ENCODE measurements around the gene RPS27A. TPM values are rescaled to one million over a fixed set of nuclear protein-coding genes. Genes with fewer than 3 reads are reported as not detected.

Gene RPS27A
- total and polyA plus RNA-seq, 10 of the 15 experiments (the other 5 are each of a cell fraction or from before 2014, with no cell fraction given): 1,460 to 4,705 (median 1,996) TPM

DNA sequence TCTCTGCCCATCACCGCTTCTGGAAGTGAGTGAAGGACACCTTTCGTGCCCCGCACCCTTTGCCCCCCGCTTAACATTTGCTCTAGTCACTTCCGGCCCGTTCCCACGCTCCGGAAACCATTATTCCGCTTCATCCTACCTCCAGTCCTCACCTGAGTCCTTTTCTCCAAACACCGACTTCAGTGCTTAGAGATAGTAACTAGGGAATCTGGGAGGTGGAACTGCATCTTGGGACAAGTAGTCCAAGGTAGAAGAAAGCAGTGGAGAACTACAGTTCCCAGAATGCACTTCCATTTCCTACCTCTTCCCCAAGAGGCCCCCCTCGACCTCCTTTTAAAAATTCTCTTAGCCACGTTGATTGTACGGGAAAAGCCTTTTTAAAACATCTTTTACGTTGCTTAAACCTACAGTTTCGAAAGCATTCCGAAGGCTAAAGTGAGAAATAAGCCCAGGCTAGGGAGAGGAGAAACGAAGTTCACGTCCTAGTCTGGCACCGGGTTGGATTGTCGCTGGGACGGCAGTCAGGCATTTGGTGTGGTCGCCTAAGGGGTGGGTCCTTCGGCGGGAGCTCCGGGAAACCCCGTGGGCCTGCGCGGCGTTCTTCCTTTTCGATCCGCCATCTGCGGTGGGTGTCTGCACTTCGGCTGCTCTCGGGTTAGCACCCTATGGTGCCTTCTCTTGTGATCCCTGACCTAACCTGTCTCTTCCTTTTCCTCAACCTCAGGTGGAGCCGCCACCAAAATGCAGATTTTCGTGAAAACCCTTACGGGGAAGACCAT lies at the start of gene RPS27A, which contains the start of gene CLHC1 (continued):
- TF ChIP-seq, protein P1, sequence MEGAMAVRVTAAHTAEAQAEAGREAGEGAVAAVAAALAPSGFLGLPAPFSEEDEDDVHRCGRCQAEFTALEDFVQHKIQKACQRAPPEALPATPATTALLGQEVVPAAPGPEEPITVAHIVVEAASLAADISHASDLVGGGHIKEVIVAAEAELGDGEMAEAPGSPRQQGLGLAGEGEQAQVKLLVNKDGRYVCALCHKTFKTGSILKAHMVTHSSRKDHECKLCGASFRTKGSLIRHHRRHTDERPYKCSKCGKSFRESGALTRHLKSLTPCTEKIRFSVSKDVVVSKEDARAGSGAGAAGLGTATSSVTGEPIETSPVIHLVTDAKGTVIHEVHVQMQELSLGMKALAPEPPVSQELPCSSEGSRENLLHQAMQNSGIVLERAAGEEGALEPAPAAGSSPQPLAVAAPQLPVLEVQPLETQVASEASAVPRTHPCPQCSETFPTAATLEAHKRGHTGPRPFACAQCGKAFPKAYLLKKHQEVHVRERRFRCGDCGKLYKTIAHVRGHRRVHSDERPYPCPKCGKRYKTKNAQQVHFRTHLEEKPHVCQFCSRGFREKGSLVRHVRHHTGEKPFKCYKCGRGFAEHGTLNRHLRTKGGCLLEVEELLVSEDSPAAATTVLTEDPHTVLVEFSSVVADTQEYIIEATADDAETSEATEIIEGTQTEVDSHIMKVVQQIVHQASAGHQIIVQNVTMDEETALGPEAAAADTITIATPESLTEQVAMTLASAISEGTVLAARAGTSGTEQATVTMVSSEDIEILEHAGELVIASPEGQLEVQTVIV (IDR thresholded peaks at IDR 0.05; ENCODE audit: borderline replicate concordance, partially characterized antibody): peak; percentile 69
- TF ChIP-seq ZNF622 (IDR thresholded peaks at IDR 0.05): no peak
- TF ChIP-seq MEF2B (IDR thresholded peaks at IDR 0.05; ENCODE audit: partially characterized antibody, poor library complexity, severe bottlenecking): peak; percentile 29
- TF ChIP-seq, protein P2, sequence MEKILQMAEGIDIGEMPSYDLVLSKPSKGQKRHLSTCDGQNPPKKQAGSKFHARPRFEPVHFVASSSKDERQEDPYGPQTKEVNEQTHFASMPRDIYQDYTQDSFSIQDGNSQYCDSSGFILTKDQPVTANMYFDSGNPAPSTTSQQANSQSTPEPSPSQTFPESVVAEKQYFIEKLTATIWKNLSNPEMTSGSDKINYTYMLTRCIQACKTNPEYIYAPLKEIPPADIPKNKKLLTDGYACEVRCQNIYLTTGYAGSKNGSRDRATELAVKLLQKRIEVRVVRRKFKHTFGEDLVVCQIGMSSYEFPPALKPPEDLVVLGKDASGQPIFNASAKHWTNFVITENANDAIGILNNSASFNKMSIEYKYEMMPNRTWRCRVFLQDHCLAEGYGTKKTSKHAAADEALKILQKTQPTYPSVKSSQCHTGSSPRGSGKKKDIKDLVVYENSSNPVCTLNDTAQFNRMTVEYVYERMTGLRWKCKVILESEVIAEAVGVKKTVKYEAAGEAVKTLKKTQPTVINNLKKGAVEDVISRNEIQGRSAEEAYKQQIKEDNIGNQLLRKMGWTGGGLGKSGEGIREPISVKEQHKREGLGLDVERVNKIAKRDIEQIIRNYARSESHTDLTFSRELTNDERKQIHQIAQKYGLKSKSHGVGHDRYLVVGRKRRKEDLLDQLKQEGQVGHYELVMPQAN (conservative IDR thresholded peaks at IDR 0.05): 0 out of 2 replicates have a peak, but pooled peaks have one; percentile 74
- TF ChIP-seq TBL1XR1 (IDR thresholded peaks at IDR 0.05; ENCODE audit: low read depth, low read length): no peak
- TF ChIP-seq NR2C1 (IDR thresholded peaks at IDR 0.05): peak; percentile 76
- TF ChIP-seq ZNF207 (IDR thresholded peaks at IDR 0.05; ENCODE audit: borderline replicate concordance): peak; percentile 75; the same call in 1 of the 2 replicates
- TF ChIP-seq, protein P3, sequence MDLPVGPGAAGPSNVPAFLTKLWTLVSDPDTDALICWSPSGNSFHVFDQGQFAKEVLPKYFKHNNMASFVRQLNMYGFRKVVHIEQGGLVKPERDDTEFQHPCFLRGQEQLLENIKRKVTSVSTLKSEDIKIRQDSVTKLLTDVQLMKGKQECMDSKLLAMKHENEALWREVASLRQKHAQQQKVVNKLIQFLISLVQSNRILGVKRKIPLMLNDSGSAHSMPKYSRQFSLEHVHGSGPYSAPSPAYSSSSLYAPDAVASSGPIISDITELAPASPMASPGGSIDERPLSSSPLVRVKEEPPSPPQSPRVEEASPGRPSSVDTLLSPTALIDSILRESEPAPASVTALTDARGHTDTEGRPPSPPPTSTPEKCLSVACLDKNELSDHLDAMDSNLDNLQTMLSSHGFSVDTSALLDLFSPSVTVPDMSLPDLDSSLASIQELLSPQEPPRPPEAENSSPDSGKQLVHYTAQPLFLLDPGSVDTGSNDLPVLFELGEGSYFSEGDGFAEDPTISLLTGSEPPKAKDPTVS (IDR thresholded peaks at IDR 0.05; ENCODE audit: low read depth, low read length): no peak
- no peak for TF ChIP-seq ZZZ3 (IDR thresholded peaks at IDR 0.05; ENCODE audit: control insufficient read depth, insufficient read length, low read depth)
- TF ChIP-seq, protein P4, sequence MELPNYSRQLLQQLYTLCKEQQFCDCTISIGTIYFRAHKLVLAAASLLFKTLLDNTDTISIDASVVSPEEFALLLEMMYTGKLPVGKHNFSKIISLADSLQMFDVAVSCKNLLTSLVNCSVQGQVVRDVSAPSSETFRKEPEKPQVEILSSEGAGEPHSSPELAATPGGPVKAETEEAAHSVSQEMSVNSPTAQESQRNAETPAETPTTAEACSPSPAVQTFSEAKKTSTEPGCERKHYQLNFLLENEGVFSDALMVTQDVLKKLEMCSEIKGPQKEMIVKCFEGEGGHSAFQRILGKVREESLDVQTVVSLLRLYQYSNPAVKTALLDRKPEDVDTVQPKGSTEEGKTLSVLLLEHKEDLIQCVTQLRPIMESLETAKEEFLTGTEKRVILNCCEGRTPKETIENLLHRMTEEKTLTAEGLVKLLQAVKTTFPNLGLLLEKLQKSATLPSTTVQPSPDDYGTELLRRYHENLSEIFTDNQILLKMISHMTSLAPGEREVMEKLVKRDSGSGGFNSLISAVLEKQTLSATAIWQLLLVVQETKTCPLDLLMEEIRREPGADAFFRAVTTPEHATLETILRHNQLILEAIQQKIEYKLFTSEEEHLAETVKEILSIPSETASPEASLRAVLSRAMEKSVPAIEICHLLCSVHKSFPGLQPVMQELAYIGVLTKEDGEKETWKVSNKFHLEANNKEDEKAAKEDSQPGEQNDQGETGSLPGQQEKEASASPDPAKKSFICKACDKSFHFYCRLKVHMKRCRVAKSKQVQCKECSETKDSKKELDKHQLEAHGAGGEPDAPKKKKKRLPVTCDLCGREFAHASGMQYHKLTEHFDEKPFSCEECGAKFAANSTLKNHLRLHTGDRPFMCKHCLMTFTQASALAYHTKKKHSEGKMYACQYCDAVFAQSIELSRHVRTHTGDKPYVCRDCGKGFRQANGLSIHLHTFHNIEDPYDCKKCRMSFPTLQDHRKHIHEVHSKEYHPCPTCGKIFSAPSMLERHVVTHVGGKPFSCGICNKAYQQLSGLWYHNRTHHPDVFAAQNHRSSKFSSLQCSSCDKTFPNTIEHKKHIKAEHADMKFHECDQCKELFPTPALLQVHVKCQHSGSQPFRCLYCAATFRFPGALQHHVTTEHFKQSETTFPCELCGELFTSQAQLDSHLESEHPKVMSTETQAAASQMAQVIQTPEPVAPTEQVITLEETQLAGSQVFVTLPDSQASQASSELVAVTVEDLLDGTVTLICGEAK (IDR thresholded peaks at IDR 0.05; ENCODE audit: borderline replicate concordance): peak; percentile 80
- peak; percentile 73 for TF ChIP-seq RELA (IDR thresholded peaks at IDR 0.05; ENCODE audit: borderline replicate concordance, partially characterized antibody)
- TF ChIP-seq SMAD5 (IDR thresholded peaks at IDR 0.05; ENCODE audit: low read depth): peak; percentile 87
- TF ChIP-seq, protein P5, sequence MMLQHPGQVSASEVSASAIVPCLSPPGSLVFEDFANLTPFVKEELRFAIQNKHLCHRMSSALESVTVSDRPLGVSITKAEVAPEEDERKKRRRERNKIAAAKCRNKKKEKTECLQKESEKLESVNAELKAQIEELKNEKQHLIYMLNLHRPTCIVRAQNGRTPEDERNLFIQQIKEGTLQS (IDR thresholded peaks at IDR 0.05; ENCODE audit: borderline replicate concordance, extremely low read depth, low read depth, low read length): no peak
- TF ChIP-seq MTA3 (IDR thresholded peaks at IDR 0.05; ENCODE audit: borderline replicate concordance, low read length): no peak; the same call in 1 of the 2 replicates
- no peak for TF ChIP-seq CBX3 (IDR thresholded peaks at IDR 0.05; ENCODE audit: borderline replicate concordance, low read depth)
- TF ChIP-seq HDAC6 (IDR thresholded peaks at IDR 0.05; ENCODE audit: unreplicated experiment): peak; percentile 34

Data from GM12878 (cell line).